ENCODE measurements around the gene KISS1R.
"Not testable (repeated sequence)": the region's sequence is repeated elsewhere in the genome, so short reads cannot be mapped to it uniquely, and the experiment has no call there.

KISS1R gene

DNA sequence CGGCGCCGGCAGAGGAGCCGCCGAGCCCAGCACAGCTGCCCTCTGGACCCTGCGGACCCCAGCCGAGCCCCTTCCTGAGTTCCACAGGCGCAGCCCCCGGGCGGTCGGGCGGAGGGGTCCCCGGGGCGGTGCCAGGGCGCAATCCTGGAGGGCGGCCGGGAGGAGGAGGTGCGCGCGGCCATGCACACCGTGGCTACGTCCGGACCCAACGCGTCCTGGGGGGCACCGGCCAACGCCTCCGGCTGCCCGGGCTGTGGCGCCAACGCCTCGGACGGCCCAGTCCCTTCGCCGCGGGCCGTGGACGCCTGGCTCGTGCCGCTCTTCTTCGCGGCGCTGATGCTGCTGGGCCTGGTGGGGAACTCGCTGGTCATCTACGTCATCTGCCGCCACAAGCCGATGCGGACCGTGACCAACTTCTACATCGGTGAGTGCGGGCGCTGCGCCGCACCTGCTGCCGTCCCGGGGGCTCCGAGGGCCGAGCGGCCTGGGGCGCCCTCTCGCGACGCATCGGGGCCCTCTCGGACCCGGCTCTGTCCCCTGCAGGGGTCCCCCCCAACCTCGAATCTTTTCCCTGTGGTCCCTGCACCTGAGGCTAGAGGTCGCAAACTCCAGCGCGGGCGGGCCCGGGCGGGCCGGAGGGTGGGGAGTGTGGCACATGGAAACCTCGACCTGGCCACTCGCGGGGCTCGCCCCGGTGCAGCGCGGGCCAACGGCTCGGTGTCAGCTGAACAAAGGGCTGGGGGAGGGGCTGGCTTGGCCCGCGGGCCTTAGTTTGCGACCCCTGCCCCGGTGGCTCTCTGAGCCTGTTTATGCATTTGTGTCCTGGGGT is at the start of gene KISS1R:
Gene KISS1R, plus strand, starts transcription at position 11 of the 829 bp plus-strand sequence. Its CDS starts 170 bp downstream, at position 181.
- DNase-seq, result no peak

DNA sequence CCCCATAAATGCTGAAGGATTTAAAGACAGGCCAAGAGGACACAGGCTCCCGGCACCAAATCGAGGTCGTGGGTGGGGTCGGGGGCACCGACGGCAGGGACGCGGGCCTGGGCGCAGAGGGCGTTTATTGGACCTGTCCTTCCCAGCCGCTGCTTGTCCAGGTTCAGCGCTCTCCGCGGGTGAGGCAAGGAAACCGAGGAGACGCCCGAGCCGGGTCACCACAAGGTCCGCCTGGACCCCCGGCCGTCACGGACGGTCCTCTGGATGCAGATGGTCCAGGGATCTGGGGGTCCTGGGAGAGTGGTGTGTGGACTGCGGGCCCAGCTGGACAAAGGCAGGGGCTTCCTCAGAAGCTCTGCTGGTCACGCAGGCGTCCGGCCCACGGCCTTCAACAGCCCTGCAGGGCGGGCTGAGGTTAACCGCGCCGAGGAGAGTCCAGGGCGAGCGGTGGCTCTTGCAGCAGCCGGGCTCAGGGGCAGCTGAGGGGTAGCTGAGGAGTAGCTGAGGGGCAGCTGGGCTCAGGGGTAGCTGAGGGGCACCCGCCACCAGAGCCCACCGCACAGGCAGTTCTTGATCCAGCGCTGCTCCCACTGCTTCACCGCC is 49.2 kb upstream of the KISS1R start:
- DNase-seq, result no peak

DNA sequence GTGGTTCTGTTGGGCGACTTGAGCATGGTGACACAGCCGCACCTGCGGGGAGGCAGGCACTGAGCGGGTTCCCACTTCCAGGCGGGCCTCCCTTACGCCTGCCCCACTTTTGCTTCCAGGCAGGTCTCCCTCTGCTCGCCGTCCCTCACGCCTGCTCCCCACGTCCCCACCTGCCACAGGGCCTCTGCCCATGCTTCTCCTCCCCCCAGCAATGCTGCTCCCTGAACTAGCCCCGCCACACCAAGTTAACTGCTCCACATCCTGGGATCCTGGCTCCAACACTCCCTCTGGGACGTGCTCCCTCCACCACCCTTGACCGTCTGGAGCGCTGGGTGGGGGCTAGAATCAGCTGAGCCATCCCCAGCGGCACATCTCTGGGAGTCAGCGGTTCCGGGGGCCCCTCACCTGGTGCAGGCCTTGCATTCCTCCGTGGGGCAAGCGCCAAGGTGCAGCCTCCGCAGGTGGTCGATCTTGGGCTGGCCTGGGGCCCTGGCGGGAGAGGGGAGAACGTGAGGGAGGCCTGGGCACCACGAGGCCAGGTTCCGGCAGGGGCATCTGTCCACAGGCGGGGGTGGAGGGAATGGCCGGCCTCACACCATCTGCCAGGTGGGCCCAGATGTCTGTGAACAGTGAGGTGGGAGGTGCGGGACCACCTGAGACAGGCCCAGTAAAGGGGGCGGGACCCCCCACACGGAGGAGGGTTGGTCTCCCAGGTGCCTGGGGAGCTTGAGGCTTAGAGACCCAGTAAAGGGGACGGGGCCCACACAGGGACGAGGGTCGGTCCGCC is 48.5 kb upstream of the KISS1R start:
- DNase-seq, result no peak

DNA sequence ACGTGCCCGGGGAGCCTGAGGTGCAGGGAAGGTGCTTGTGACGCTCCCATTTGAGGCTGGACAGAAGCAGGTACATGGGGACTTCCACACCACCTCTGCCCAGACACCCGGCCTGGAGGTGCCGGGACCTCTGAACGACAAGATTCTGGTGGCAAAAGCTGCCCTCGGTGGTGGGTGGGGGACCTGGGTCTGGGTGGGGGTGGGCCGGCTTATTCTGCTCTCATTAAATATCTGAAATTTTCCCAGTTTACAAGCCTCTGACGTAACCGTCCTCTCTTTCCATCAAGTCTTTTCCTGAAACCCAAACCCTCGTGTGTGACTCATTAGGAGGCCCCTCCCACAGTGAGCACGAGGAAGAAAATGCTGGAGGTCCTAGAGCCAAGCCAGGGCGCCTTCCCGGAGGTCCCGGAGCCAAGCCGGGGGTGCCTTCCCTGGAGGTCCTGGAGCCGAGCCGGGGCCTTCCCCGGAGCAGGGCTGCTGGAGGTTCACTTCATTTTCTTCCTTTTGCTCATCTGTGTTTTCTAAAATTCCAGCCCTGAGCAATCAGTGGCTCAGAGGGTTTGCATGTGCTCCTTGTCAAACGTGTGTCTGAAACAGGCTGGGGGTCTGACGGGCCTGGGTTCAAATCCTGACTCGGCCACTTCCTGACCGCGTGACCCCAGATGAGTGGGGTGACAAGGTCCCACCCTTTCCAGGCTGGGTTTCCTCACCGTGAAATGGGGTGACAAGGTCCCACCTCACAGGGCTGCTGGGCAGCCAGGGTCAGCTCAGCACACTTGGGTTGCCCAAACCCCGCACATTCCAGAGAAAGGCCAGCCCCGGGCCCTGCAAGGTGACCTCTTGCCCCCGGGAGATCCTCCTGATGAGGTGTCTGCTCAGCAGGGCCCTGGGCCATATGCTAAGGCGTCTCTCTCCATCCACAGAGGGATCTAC is 47.6 kb upstream of the KISS1R start:
- no peak for DNase-seq

DNA sequence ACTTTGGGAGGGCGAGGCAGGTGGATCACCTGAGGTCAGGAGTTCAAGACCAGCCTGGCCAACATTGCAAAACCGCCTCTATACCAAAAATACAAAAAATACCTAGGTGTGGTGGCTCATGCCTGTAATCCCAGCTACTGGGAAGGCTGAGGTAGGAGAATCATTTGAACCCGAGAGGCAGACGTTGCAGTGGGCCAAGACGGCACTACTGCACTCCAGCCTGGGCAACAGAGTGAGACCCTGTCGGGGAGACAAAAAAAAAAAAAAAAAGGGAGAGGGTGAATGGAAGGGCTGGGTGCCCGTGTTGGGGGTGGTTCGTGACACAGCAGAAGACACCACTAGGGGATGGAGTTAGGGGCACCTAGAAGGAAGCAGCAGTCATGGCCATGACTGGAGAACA is 46.8 kb upstream of the KISS1R start:
- DNase-seq, result no peak

DNA sequence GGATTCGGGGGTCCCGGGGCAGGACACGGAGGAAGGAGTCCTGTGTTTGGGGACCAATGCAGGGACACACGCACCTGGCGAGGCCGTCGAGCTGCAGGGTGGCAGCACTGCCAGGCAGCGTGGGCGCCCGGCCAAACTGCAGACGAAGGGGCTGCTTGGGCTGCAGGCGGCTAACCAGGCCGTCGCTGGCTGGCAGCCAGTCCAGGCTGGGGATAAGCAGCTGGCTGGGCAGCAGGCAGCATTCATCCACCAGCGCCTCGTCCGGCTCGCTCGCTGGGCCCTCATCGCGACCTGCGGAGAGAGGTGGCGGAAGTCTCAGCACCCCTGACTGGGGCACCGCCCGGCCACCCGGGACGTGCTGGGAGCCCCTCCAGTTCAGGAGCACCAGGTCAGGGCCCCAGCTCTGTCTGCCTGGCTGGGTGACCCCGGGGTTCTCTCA is 46.2 kb upstream of the KISS1R start:
- DNase-seq, result no peak

DNA sequence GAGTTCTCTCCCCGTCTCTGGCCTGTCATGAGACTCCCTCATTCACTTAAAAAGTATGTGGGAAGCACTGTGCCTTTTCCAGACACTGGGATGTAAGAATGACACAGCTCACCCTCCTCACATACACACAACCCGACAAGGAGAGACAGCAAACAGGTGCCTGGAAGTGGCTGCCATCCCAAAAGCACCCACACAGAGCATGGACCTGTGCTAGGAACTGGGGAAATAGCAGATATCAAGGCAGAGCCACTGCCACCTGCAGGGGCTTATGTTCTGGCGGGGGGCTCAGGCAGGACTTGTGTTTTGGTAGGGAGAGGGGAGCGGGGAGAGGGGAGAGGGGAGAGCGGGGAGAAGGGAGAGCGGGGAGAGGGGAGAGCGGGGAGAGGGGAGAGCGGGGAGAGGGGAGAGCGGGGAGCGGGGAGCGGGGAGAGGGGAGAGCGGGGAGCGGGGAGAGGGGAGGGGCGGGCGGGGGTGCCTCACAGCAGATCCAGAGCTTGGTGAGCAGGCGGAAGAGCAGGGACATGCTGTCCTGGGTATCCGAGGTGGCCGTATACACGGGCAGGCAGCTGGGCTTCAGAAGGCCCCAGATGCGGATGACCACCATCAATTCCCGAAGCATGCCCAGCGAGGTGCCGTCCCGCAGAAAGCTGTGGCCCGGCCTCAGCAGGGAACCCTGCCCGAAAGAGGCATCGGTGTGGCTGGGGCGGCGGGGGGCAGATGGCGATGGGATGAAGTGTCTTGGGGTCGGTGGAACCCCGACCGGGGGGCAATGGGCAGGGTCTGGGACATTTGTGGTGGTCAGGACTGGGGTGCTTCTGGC is 45.5 kb upstream of the KISS1R start:
- no peak for DNase-seq

DNA sequence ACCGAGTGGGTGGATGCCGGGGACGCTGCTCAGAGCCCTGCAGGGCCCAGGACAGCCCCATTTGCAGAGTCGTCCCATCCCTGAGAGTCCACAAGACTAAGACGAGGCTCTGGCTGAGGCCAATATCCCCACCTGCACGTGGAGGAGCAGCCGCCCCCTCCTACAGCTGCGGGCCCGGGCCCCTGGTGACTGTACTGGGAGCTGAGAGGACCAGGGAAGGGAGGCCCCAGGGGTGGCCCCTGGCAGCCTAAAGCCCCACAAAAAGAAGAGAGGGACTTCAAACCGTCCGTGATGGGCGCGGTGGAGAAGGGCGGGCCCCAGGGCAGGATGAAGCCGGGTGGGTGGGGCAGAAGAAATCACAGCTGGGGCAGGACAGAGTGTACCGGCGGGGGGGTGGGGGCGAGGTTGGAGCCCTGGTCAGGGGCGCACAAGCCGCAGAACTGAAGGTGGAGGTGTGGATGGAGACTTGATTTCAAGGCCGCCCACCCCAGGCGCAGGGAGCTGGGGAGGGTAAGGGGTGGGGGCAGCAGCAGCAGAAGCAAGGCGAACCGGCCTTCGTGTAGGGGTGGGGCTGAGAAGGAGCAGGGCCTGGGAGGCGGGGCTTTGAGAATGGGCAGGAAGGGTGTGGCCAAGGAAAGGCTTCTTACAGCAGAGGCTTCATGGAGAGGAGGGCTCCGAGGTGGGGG is 44.7 kb upstream of the KISS1R start:
- DNase-seq, result no peak

DNA sequence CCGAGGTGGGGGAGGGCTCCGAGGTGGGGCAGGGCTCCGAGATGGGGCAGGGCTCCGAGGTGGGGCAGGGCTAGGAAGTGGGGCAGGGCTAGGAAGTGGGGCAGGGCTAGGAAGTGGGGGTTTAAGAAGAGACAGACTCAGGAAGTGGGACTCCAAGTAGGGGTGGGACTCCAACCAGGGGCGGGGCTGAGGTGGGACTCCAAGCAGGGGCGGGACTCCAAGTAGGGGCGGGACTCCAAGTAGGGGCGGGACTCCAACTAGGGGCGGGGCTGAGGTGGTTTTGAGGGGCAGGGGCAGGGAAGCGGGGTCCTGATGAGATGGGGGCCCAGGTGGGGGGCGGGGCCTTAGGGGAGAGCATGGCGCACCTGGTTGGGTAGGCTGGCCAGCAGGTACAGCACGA is 44.0 kb upstream of the KISS1R start:
- DNase-seq, result no peak

DNA sequence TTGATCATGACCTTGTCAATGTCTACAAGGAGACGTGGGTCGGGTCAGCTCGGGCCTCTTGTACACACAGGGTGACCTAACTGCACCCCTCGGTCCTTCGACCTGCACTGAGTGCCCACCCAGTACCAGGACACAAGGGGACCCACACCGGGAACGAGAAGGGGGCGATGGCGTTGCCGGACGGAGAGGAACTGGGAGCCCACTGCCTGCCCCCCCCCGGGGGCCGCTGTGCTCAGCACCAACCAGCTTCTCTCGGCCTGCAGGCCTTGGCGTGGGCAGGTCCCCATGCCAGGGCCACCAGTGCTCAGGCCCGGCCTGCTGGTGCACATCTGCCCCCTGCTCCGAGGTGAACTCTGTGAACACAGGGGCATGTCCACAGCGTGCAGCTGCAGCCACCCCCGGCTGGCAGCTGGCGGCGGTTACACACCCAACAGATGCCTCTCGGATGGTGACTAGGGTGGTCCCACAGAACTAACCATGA is 43.5 kb upstream of the KISS1R start:
- DNase-seq, result no peak

DNA sequence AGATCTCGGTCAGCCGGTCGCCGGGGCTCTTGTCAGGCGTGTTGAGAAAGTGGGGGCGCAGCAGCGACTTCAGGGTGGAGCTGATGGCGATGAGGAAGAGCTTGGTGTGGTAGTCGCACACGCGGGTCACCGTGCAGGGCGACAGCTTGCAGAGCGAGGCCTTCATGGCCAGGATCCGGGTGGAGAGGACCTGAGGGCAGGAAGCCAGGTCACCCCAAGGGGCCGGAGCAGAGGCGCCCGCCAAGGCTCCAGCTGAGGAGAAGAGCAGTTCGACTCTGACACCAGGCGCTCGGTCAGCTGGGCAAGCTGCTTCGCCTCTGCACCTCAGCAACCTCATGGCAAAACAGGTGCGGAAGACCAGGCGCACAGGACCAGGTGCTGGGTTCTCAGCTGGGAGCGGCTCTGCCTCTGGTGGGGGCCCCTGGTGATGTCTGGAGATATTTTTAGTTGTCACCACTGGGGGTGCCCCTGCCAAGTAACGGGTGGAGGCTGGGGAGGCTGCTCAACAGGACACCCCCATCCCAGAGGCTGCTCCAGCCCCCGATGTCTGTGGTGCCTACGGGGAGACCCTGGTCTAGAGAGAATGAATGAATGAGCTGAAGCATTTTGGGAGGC is 41.8 kb upstream of the KISS1R start:
- DNase-seq, result no peak

DNA sequence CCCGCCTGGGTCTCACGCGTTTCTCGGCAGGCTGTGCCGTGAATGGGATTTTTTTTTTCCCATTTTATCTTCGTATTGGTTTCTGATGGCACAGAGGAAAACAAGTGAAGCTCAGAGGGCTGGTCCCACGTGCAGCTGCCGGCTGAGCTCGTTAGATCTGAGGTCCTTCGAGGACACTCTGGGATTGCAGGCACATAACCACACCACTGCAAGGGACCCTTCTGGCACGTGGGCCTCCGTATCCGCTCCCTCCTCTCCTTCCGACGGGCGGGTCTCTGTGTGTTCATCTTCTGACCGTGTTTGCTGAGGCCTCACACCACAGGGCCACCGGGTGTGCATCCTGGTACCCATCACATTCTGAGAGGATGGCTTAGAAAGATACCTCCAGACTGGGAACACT is 41.0 kb upstream of the KISS1R start:
- DNase-seq, result no peak

DNA sequence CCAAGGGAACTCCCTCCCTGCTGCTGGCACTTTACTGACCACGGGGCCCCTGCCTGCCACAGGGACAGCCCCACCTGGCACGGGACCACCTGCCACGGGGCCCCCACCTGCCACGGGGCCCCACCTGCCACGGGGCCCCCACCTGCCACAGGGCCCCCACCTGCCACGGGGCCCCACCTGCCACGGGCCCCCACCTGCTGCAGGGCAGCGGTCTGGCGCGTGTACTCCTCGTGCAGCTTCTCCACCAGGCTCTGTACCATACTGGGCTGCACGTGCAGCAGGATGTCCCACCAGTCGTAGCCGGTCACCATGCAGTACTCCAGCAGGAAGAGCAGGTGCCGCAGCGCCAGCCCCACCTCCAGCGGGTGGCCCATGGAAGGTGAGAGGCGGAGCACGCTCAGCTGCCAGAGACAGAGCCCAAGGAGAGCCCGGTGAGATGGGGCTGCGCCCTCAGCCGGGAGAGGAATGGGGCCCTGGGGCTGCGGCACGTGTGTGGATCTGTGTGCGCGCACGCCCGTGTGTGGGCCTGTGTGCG is 40.3 kb upstream of the KISS1R start:
- DNase-seq, result no peak

DNA sequence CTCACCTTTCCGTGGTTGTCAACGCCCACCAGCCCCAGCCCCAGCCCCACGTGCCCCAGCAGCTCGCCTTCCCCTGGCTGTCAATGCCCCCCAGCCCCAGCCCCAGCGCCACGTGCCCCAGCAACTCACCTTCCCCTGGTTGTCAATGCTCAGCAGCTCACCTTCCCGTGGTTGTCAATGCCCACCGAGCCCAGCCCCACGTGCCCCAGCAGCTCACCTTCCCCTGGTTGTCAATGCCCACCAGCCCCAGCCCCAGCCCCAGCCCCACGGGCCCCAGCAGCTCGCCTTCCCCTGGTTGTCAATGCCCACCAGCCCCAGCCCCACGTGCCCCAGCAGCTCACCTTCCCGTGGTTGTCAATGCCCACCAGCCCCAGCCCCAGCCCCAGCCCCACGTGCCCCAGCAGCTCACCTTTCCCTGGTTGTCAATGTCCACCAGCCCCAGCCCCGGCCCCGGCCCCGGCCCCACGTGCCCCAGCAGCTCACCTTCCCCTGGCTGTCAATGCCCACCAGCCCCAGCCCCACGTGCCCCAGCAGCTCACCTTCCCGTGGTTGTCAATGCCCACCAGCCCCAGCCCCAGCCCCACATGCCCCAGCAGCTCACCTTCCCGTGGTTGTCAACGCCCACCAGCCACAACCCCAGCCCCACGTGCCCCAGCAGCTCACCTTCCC is 39.0 kb upstream of the KISS1R start:
- DNase-seq, result not testable (repeated sequence)

DNA sequence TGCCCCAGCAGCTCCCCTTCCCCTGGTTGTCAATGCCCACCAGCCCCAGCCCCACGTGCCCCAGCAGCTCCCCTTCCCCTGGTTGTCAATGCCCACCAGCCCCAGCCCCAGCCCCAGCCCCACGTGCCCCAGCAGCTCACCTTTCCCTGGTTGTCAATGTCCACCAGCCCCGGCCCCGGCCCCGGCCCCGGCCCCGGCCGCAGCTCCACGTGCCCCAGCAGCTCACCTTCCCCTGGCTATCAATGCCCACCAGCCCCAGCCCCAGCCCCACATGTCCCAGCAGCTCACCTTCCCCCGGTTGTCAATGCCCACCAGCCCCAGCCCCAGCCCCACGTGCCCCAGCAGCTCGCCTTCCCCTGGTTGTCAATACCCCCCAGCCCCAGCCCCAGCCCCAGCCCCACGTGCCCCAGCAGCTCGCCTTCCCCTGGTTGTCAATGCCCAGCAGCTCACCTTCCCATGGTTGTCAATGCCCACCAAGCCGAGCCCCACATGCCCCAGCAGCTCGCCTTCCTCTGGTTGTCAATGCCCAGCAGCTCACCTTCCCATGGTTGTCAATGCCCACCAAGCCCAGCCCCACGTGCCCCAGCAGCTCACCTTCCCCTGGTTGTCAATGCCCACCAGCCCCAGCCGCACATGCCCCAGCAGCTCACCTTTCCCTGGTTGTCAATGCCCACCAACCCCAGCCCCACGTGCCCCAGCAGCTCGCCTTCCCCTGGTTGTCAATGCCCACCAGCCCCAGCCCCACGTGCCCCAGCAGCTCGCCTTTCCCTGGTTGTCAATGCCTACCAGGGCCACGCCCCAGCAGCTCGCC is 38.2 kb upstream of the KISS1R start:
- not testable (repeated sequence) for DNase-seq

DNA sequence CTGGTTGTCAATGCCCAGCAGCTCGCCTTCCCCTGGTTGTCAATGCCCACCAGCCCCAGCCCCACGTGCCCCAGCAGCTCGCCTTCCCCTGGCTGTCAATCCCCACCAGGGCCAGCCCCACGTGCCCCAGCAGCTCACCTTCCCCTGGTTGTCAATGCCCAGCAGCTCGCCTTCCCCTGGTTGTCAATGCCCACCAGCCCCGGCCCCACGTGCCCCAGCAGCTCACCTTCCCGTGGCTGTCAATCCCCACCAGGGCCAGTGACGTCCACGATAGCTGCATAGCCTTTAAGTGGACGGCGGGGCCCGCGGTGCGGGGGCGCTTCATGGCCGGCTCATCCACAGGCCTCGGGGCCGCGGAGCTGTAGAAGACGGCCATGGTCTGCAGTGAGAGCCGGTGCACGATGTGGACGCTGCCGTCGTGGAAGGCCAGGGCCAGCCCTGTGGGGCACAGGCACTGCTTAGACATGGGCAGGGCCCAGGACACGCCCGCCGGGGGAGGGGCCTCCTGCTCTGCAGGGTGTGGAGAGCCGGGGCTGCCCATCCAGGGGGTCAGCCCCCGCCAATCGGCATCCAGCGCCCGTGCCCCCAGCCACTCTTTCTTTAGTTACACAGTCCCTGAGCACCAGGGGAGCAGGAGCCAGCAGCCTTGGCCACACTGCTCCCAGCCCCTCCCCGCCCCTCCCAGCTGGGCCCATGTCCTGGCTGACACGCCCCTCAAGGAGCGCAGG is 37.3 kb upstream of the KISS1R start:
- DNase-seq, result no peak

DNA sequence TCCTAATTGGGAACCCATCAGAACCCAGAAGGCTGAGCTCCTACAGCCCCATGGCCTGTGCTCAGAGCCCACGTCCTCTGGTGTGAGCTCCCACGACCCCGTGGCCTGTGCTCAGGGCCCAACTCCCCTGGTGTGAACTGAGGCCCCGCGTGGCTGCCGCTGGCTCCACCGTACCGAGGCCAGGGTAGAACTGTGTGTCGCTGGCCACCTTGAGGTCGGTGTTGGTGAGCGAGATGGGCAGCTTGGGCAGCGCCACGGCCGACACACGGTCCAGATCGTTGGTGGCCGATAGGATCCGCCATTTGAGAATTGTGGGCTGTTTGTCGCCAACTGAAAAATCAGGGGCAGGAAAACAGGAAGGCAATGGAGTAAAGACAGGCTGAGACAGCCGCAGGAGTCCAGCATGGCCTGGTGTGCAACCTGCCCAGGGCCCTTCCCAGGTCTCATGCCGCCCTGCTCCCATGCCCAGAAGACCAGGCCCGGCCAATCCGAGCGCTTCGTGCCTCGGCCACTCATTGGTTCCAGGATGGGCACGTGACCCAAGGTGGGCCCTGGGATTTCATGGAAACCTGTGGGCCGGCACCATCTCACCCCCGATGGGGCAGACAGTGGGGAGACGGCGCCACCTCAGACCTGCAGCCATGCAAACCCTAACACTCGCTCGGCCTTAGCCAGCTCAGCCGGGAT is 35.6 kb upstream of the KISS1R start:
- DNase-seq, result no peak

Measured in midbrain (tissue), 1 donor.